LNCAP (cell line): ENCODE data around the gene MTHFD1L.

Experiments
- TF ChIP-seq, protein P1 (sequence below): fragments of 450-650 bp; IDR thresholded peaks from 2 replicates; pipeline ENCODE4 v1.5.1; 2017; ENCODE audit warnings: mild to moderate bottlenecking

MTHFD1L gene

DNA sequence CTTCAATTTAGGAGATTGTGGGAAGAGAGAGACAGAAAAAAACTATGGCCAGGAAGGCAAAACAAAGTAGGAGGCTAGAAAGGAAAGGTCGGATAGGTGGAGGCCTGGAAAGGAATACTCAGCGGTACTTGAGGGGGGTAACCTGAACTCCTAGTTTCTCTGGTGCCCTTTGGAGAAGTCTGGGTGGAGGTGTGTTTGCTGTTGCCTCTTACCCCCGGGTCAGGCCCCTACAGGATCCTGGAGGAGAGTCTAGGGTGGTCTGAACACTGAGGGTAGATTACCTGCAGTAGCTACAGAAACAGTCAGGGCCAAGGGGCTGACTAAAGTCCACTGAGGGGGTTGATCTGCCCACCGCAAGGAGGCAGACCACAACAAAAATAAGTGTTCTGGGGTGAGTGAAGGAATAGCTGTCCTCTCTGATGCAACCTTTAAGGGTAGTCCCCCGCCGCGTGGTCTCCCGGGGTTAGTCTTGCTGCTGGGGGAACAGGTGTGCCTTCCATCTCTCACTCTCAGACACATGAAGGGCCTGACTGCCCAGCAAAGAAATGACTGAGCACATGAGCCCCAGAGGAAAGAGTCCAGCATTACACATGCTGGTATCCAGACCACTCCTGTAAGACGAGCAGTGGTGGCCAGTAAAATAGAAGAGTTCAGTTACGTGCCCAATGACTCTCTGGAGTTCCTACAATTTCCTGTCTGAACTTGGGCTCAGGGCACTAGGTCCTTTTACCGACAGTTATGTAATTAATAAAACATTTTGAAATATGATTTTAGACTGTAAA, 59.5 kb downstream of the MTHFD1L start:
- TF ChIP-seq, protein P1, sequence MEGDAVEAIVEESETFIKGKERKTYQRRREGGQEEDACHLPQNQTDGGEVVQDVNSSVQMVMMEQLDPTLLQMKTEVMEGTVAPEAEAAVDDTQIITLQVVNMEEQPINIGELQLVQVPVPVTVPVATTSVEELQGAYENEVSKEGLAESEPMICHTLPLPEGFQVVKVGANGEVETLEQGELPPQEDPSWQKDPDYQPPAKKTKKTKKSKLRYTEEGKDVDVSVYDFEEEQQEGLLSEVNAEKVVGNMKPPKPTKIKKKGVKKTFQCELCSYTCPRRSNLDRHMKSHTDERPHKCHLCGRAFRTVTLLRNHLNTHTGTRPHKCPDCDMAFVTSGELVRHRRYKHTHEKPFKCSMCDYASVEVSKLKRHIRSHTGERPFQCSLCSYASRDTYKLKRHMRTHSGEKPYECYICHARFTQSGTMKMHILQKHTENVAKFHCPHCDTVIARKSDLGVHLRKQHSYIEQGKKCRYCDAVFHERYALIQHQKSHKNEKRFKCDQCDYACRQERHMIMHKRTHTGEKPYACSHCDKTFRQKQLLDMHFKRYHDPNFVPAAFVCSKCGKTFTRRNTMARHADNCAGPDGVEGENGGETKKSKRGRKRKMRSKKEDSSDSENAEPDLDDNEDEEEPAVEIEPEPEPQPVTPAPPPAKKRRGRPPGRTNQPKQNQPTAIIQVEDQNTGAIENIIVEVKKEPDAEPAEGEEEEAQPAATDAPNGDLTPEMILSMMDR, result no peak

DNA sequence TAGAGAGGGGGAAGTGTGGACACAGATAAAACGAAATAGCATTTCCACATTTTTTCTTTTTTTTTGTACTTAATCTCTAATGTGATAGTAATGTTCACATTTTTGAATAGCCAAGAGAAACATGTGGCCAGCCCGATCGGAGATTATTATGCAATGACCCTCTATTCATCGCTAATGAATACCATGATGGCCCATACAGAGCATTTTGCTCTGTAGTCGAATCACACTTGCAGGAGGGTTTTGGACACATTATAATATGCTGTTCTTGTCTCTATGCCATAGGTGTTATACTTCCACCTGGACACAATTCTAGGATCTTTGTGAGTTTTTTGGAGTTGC, 60.1 kb downstream of the MTHFD1L start:
- TF ChIP-seq, protein P1, result no peak

- TF ChIP-seq, protein P1, result no peak
Observed at GRCh38 chr6:150925976-150926375, 60.5 kb downstream of the MTHFD1L start.

GRCh38 chr6:150928882-150929281, 63.4 kb downstream of the MTHFD1L start:
- TF ChIP-seq, protein P1, result no peak

- TF ChIP-seq, protein P1, result no peak
Observed at GRCh38 chr6:150929416-150929815, 63.9 kb downstream of the MTHFD1L start.

DNA sequence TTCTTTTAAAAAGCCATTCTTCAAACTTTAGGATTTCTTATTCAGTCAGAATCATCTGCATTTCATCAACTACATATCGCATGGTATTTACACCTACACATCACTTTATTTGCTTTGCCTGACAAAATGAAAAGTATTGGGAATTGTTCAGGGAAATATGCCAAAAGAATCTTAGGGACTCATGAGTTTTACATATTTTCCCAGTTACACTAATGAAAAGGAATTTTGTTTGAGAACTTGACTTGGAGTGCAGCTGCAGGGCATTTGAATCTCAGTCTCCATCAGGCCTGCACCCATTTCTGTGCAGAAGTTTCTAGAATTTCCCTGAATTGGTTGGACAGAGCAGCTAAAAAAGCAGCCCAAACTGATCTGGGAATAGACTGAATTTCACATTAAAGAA, 65.3 kb downstream of the MTHFD1L start:
- TF ChIP-seq, protein P1, result no peak

GRCh38 chr6:150931405-150931804, 65.9 kb downstream of the MTHFD1L start:
- TF ChIP-seq, protein P1, result no peak

DNA sequence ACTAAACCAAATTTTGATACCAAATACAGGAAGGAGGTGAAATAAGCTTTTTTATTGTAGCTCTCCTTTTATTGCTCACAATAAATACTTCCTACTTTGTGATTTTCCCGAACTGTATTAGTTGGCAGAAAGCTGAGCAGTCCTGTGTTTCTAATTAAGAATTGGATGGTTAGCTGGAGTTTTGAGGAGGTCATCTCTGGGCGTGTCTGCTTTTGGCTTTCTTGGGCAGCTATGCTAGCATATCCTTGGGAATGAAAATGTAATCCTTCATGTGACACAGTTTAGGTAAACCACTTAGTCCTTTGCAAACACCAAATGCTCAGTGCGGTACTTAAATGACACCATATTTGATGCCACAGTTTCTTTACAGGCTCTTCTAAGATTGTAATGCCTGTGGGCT, 67.5 kb downstream of the MTHFD1L start:
- TF ChIP-seq, protein P1, result no peak
